HT1080 (cell line): ENCODE data around the gene NUP93. TPM values are rescaled to one million over a fixed set of nuclear protein-coding genes. Genes with fewer than 3 reads are reported as not detected.

Experiments used
- DNase-seq: peaks from one replicate; pipeline ENCODE4 v3.0.0-alpha.2; 2015; ENCODE audit warnings: low read depth
- total RNA-seq: library from RNA; depleted of rRNA; stranded (reverse); fragments of >200 nt; shearing (Covaris generic); gene quantifications from 2 replicates; pipeline ENCODE4 v1.2.3, GENCODE V29; 2014

NUP93 gene
- total RNA-seq, 1 experiment from 2014 or later, result 119 TPM

DNA sequence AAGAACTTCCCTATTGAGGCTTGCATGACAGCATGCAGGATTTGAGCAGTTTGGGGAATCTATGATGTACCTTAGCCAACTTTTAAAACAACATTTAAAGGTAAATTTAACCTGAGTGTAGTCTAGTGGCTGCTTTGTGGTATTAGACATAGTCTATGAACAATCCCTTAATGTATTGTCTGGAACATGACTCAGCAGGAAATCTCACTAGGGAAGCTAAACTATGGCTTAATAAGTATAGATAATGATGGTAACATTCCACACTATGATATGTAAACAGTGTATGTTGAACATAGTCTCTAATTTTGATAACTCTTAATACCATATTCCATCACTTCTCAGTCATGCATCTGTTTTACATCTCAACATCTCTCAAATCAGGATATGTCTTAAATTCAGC, 83.0 kb downstream of the NUP93 start:
- peak; percentile 44 for DNase-seq

DNA sequence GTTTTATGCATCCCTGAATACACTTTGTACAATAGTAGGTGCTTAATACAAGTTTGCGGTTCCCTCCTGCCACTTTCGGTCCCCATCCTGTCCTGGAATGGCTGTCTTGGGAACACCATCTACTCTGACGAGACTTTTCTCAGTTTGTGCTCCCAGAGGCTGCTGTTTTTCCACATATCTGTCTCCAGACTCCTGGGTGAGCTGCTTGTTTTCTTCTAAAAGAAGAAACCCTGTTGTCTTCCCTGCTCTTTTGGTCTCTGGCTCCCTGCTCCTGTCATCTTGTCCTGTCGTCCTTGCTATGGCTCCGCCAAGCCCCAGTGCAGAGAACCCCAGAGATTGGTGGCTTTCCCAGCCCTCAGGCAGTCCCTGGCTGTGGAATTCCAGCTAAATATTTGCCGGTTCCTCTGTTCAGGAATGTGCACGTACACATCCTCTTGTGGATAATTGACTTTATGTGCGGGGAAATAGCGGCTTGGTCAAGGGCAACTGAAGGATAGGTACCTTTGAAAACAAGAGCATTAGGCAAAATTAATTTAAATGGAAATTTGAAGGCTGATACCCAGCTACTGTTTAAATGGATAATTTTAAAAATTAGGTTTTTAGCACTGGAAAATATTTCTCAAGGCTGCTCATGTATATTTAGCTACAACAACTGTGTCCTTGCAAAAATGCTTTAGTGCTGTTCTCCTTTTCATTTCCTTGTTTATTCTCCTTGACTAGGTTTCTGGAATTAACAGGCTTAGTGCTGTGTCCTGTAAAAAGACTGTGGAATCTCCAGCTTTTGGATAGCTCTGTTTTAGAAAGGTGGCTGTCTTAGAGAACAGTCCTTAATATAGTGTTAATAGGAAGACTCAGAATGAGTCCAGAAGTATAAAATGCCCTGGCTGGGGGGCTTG, 84.9 kb downstream of the NUP93 start:
- DNase-seq, result no peak

DNA sequence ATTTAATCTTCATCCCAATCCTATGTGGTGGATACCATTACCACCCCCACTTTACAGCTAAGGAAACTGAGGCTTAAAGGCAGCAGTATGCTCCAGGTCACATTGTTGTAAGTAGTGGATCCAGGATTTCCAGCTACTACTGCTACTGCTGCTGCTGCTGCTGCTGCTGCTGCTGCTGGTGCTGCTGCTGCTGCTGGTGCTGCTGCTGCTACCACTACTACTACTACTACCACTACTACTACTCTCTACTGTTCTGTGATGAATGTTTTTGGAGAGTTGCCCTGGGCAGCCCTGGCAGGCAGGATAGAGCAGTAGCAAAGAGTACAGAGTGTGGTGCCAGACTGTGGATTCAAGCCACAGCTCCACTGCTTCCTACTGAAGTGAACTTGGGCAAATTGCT, 85.8 kb downstream of the NUP93 start:
- DNase-seq, result no peak

DNA sequence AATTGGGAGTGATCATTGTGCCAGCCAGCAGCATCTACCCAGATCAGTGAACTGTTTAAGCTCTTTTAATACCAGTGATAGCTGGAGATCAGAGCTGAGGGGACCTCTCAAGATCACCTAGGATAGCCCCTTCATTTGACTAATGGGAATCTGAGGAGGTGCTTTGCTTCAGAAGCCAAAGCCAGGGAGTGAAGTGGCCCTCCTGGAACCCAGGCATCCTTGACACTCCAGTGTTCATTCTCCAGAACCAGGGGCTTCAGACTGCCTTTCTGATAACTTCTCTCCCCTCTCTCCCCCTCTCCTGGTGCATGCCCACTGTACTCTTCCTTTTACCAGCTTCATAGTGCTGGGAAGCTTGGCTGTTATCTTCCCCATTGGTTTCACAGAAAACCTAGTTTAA, 87.1 kb downstream of the NUP93 start:
- no peak for DNase-seq

DNA sequence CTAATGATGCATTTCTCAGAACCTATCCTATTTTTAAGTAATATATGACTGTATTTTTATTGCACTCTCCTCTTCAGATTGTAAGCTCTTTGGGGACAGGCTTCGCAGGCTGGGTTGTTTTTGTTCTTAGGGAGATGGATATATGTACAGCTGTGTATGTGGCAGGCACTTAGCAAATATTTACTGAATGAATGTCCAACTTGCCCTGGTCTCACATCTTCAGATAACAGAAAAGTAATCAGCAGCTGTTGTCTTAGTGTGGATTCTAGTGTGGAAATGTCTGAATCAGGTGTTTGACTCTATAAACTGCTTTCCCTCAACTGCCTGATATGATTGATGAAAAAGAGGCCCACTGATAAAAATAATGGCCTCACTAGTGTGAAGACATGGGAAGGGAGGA, 88.0 kb downstream of the NUP93 start:
- no peak for DNase-seq

DNA sequence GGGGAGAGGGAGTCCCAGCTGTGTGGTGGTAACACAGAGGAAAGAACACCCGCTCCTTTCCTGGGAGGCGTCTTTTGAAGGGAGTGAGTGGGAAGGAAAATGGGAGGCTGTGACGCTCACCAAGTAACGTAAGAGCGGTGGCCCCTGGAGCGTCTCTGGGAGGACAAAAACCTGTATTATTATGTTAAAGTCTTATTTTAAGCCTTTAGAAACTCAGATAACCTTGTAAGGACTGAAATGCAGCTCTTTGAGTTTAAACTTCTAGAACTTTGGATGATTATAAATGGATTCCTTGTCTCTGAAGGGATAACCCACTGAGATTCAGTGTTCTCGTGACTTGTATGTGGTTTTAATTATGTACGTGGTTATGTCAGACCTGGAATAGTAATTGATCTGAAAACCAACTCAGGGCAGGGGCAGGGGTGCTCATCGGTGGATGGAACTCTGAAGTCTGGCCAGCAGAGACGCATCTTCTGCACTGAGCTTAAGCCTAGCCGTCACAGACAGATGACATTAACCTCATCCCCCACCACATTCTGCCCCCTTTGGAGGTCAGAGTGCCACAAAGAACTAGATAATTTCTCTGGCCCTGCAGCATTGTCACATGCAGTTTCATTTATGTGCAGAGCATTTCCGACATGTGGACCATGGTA, 93.3 kb downstream of the NUP93 start:
- DNase-seq, result no peak

DNA sequence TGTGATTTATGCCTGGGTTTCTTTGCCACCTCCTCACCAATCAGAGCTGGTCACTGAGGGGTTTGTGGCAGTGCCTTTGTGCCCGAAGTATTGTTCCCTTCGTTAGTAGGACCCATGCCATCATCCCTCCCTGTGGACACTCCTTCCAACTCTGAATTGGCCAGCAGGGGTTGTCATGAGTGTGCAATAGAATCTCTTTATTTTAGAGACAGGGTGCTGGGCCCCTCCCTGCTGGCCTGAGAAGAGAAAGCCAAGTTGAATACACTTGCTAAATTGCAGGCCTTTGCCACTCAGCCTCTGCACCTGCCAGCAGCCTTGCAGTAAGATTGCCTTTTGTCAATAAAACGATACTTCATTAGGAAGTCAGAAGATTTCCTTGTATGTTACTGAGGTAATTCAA, 94.4 kb downstream of the NUP93 start:
- DNase-seq, result peak; percentile 10

DNA sequence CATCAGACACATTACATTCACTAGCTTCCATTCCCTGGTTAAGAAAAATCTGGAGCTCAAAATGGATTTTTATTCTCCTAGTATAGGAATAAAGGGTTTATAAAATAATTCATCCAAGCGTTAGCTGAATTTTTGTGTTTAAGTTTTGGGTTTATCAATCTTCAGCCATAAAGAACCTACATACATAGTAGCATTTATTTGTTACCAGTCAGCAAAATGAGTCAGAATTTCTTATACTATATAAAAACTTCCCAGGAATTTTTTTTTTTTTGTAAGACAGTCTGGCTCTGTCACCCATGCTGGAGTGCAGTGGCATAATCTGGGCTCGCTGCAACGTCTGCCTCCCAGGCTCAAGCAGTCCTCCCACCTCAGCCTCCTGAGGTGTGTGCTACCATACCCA, 94.9 kb downstream of the NUP93 start:
- no peak for DNase-seq

DNA sequence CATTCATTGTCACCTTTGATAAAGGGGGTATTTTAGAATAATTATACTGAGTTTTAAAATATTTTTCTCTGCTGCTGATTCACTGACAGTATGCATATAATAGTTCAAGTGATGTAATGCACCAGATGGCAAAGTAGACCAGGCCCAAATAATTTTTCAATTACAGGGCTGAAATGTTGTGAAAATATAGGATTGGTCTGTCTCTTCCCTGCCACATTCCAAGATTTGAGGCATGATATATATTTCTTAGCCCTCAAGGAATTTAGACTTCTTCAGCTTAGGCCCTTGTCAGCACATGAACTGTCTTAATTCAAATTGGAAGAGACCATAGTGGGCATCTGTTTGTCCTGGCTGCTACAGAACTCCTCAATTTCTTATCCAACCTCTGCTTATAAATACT, 95.9 kb downstream of the NUP93 start:
- no peak for DNase-seq

DNA sequence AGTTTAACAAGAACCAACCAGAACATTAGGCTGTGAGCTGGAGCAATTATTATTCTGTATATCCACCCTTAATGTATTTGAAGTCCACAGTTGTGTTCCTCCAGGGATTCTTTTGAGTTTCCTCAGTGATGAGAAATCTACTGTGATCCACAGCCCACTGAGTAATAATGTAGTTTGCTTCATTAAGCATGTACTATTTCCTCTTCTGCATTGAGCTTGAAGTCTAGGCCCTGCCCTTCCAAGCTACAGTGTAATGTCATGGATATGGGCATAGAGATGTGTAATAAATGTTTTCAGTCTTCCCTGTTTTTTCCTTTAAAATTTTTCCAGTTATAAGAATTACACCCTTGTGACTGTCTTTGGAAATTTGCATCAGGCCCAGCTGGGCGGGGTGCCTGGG, 98.7 kb downstream of the NUP93 start:
- DNase-seq, result no peak

DNA sequence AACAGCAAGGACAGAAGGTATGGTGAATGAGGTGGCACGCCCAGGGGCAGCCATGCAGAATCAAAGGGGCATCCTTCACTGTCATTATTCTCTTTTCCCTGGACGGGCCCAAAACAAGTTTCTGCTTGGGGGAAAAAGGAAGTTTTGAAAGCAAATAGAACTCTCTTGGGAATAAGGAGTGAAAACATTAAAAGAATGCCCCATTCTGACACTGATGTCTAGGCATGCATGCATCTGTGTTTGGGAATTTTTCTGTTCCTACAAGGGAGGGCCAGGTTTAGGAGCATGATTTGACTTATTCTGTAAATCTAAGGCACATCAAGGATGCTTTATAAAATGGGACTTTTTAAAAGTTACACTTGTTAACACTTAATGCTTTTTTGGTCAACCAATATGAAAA, 100.7 kb downstream of the NUP93 start:
- DNase-seq, result no peak

DNA sequence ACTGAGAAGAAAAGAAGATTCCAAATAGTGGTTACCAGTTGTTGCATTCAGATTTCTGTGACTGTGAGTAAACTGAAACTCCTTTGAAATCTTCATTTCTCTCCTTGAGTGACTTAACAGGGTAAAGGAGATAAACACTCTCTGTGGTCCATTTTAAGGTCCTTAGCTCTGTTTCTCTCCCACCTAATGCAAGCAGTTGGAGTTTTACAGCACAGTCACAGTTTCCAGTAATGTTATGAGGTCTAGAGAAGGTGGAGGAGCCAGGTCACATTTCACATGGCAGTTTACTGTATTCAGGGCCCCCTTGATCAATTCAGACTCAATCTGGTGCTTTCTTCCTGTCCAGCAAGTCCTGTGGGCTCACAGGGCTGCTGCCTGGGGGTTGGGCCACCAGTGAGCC, 102.8 kb downstream of the NUP93 start:
- DNase-seq, result no peak

DNA sequence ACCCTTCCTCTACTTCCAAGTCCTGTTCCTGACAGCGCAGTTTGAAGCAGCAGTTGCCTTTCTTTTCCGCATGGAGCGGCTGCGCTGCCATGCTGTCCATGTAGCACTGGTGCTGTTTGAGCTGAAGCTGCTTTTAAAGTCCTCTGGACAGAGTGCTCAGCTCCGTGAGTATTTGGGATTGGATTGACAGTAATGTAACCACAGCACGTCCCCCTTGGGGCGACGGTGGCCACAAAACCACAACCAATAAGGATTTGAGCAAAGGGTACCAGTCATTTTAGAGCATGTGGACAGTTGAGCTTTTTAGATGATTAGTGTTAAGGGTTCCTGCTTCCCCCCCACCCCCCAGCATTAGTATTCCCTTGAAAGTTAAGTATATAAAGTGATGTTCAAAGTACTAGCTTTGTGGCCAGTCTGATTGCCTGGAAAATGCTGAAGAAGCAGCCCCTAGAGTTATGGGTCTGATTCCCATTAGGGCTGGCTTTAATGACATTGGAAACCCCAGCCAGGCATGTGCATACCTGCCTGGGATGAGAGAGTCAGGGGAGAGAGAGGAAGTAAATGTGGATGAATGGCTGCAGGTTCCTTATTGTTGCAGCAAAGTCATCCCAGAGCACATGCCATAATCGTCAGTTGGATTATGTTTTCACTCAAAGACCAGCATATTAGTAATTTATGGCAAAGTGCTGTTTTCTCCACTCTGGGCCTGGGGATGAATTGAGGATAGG, 103.5 kb downstream of the NUP93 start:
- DNase-seq, result no peak

DNA sequence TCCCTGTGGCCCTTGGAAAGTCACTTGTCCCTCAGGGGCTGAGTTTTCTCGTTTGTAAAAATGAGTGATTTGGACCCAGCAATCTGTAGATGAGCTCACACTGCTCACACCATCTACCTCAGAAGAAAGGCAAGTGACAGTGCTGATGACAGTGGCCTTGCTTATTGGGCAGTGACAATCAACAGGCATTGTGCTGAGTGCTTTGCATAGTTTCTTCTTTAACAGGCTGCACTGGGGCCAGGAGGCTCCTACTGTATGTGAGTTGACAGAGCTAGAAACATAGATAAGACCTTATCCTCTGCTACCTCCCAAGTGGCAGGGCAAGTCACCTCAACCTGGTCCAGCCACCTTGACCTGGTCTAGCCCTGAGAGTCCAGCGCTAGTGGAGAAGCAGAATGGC, 105.4 kb downstream of the NUP93 start:
- no peak for DNase-seq

DNA sequence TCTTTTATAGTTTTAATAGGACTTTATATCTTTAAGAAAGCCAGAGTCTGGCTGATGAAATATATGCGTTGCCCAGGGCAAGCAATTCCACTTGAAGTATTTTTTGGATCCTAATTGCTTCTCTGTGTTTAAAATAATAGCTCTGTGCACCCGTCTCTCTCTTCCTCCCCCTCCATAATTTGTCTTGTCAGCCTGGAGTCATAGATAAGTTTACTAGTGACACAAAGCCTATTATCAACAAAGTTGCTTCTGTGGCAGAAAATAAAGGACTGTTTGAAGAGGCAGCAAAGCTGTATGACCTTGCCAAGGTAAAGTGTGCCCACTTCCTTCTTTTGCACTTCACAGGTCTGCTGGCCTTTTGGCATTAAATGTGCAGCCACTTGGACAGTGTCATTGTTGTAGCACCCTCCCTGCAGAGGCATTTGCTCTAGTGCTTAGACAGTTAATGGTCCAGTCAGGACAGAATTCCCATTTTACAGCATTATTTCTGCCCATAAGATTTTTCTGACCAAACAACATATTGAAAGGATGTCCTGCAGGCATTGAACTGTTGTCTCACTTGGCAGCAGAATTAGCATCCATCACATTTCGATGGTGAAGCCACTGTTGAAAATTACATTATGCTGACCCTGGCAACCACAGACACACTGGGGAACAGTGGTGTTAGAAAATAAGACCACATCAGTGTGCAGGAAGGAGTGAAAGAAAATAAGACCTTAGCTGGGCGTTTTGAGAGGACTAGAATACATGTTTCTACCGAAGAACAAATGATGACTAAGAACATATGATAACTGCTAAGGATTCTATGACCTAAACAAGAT, 106.7 kb downstream of the NUP93 start:
- DNase-seq, result no peak

DNA sequence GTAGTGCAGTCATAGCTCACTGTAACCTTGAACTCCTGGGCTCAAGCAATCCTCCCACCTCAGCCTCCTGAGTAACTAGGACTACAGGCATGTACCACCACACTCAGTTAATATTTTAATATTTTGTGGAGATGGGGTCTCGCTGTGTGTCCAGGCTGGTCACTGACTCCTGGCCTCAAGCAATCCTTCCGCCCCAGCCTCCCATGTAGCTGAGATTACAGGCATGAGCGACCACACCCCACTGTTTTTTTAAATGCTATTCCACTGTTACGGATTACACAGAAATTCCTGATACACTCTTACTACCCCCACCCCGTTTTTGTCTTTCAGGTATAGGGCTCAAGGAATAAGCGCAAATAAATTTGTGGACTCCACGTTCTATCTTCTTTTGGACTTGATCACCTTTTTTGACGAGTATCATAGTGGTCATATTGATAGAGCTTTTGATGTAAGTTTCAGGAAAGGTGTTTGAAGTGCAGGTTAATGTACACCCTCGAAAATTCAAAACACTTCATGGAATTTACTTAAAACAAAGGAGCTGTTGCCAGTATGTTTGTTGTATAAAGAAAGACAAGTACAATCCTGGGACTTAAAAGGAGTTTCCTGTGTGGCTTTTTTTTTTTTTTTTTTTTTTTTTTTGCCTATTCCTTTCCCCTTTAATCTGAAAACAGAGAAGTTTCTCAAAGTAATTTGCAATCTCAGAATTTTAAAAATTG, 108.9 kb downstream of the NUP93 start:
- DNase-seq, result no peak

DNA sequence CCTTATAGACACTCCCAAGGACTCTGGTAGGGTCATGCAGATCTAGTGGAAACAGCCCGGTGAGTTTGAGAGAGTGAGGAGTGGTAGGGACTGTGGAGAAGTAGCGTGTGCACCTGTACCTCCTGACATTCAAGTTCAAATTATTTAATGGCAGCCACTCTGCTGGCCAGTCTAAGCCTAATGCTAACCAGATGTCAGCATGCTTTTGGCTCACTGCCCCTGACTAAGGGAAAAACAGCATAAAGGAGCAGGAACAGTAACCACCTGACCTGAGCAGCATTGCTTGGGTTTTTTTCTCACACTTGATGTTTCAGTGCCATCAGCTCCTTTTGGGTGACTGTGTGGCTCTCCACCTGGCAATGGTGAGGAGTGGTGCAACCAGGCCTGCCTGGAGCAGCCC, 111.3 kb downstream of the NUP93 start:
- DNase-seq, result no peak

DNA sequence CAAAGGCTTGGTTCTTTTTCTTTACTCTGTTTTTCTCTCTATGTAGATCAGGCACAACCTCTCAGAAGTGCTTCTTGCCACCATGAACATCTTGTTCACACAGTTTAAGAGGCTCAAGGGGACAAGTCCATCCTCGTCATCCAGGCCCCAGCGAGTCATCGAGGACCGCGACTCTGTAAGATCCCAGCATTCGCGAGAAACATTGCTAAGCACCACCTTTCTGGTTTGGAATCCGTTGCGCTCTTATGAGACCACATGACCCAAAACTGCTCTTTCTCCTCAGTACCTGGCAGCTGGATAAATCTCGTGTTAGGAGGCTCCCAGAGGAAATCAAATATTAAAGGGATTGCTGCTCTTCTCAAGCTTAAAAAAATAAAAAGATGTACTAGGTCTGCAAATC, 111.7 kb downstream of the NUP93 start:
- no peak for DNase-seq

DNA sequence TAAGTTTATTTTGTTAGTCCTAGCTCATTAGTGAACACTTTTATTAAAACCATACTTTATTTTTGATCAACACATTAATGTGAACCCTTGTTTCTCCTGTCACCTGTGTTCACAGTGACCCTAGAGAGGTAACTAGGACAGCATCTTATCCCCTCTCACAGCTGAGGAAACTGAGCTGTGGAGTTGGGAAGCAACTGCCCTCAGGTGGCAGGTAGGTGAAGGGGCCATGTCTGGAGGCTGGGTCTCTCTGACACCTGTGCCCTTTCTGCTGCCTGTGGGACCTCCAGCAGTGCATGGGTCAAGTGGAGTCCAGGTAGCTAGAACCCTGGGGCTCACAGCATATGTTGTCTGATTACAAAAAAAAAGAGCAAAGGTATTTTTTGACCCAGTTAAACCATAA, 112.2 kb downstream of the NUP93 start:
- no peak for DNase-seq

DNA sequence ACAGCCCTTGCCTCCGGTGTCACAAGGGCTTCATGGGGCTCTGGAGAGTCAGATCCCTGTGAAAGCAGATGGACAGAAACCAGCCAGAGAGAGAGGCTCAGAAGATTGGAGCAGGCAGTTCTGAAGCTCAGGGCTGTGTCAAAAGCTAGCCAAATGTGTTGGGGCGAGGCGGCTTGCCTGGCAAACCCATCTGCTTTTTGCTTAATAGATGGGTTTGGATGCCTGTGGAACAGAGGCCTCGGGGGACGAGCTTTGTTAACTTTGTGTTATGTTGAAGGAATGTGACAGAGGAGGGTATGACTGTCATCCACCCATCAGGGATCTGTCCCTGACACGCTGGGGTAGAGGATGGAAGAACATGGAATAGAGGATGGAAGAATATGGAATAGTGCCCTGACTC, 114.1 kb downstream of the NUP93 start:
- no peak for DNase-seq
